IMR-90 (cell line): ENCODE data around the gene SIGLEC12. TPM values are rescaled to one million over a fixed set of nuclear protein-coding genes. Genes with fewer than 3 reads are reported as not detected.

ENCODE experiments used
- ATAC-seq: fragments of 200-7000 bp; cut with Tn5 transposase; 2 replicates; pipeline ENCODE4 v1.9.1; 2020; ENCODE audit warnings: low read depth, mild to moderate bottlenecking, moderate library complexity
- BruUV-seq: library from RNA; stranded (reverse); fragments of 400-500 nt; replicated peaks from 2 replicates; lab custom pipeline; 2021; lab: Mats Ljungman, UMichigan
- CTCF ChIA-PET: fragments of 300-600 bp; formaldehyde crosslinking; extraction: SDS; loops from one replicate; lab custom pipeline; 2021; ENCODE audit warnings: antibody characterized with exemption; lab: Yijun Ruan, JAX
- POLR2A ChIA-PET: fragments of 300-600 bp; sonication (Branson Sonifier 250); formaldehyde crosslinking; loops from one replicate; lab custom pipeline; 2022; ENCODE audit warnings: antibody characterized with exemption; ENCODE audit not compliant: unreplicated experiment; lab: Charles Lee
- DNase-seq: peaks from one replicate; pipeline ENCODE4 v3.0.0; 2013
- H2AFZ ChIP-seq: replicated peaks from 2 replicates; pipeline ENCODE3; 2013; ENCODE audit warnings: low read length, mild to moderate bottlenecking; ENCODE audit not compliant: poor library complexity
- H2AK5ac ChIP-seq: 2 replicates; pipeline ENCODE4 v1.6.1; 2013; ENCODE audit warnings: low read depth, low read length, inconsistent platforms
- H2AK9ac ChIP-seq: replicated peaks from 2 replicates; pipeline ENCODE3; 2013; ENCODE audit warnings: mild to moderate bottlenecking, low read depth, low read length, moderate library complexity; ENCODE audit not compliant: poor library complexity
- H2BK120ac ChIP-seq: 2 replicates; pipeline ENCODE4 v1.6.1; 2013; ENCODE audit warnings: low read depth, low read length, inconsistent platforms
- H2BK15ac ChIP-seq: 3 replicates; pipeline ENCODE4 v1.6.1; 2013; ENCODE audit warnings: low read depth, low read length, inconsistent platforms
- H2BK20ac ChIP-seq: 2 replicates; pipeline ENCODE4 v1.6.1; 2013; ENCODE audit warnings: low read depth, mild to moderate bottlenecking, inconsistent platforms, low read length, moderate library complexity
- H2BK5ac ChIP-seq: 2 replicates; pipeline ENCODE4 v1.6.1; 2013; ENCODE audit warnings: mild to moderate bottlenecking, low read depth, low read length, inconsistent platforms; ENCODE audit not compliant: poor library complexity, severe bottlenecking
- H3K14ac ChIP-seq: replicated peaks from 2 replicates; pipeline ENCODE4 v1.6.1; 2013; ENCODE audit warnings: low read depth, low read length, inconsistent platforms
- H3K18ac ChIP-seq: 2 replicates; pipeline ENCODE4 v1.6.1; 2013; ENCODE audit warnings: low read depth, low read length, control low read depth
- H3K23ac ChIP-seq: 2 replicates; pipeline ENCODE4 v1.6.1; 2013; ENCODE audit warnings: low read depth, low read length, inconsistent platforms
- H3K27ac ChIP-seq: 2 replicates; pipeline ENCODE4 v1.5.1; 2013; ENCODE audit warnings: mild to moderate bottlenecking, control low read depth, low read length; ENCODE audit not compliant: insufficient read depth
- H3K27me3 ChIP-seq: 2 replicates; pipeline ENCODE4 v1.6.1; 2013; ENCODE audit warnings: low read length; ENCODE audit not compliant: control insufficient read depth, insufficient read depth
- H3K36me3 ChIP-seq: 2 replicates; pipeline ENCODE4 v1.6.1; 2013; ENCODE audit warnings: low read length, mixed read lengths; ENCODE audit not compliant: control insufficient read depth, insufficient read depth
- H3K4ac ChIP-seq: 2 replicates; pipeline ENCODE4 v1.6.1; 2013; ENCODE audit warnings: low read depth, low read length, inconsistent platforms
- H3K4me1 ChIP-seq: 2 replicates; pipeline ENCODE4 v1.6.1; 2013; ENCODE audit warnings: low read length, mixed read lengths; ENCODE audit not compliant: control insufficient read depth, insufficient read depth
- H3K4me2 ChIP-seq: 2 replicates; pipeline ENCODE4 v1.6.1; 2013; ENCODE audit warnings: low read depth, mild to moderate bottlenecking, control low read depth, low read length, moderate library complexity
- H3K4me3 ChIP-seq: 2 replicates; pipeline ENCODE4 v1.5.1; 2013; ENCODE audit warnings: low read depth, mild to moderate bottlenecking, control low read depth, low read length, moderate library complexity; ENCODE audit not compliant: insufficient read depth
- H3K56ac ChIP-seq: 2 replicates; pipeline ENCODE4 v1.6.1; 2013; ENCODE audit warnings: low read length, inconsistent platforms; ENCODE audit not compliant: insufficient read depth; ENCODE audit errors: extremely low read depth
- H3K79me1 ChIP-seq, 2 experiments: 2 replicates each; pipeline ENCODE4 v1.6.1; 2013; ENCODE audit warnings: low read length in 2 of 2, inconsistent platforms in 1 of 2, low read depth in 1 of 2
- H3K9ac ChIP-seq: 2 replicates; pipeline ENCODE4 v1.6.1; 2013; ENCODE audit warnings: low read depth, low read length, control low read depth
- H3K9me1 ChIP-seq: 2 replicates; pipeline ENCODE4 v1.6.1; 2013; ENCODE audit warnings: low read length, inconsistent platforms; ENCODE audit not compliant: insufficient read depth
- H3K9me3 ChIP-seq: 2 replicates; pipeline ENCODE4 v1.6.1; 2013; ENCODE audit warnings: low read length; ENCODE audit not compliant: control insufficient read depth, insufficient read depth
- H4K20me1 ChIP-seq: 2 replicates; pipeline ENCODE4 v1.6.1; 2013; ENCODE audit warnings: low read length, inconsistent platforms; ENCODE audit not compliant: insufficient read depth
- H4K5ac ChIP-seq: 2 replicates; pipeline ENCODE4 v1.6.1; 2013; ENCODE audit warnings: mild to moderate bottlenecking, low read depth, low read length, control low read depth
- H4K8ac ChIP-seq, 2 experiments: 2 replicates each; pipeline ENCODE4 v1.6.1; 2013; ENCODE audit warnings: low read depth in 2 of 2, low read length in 2 of 2, control low read depth in 1 of 2, inconsistent platforms in 1 of 2
- H4K91ac ChIP-seq: 2 replicates; pipeline ENCODE4 v1.6.1; 2013; ENCODE audit warnings: low read depth, low read length, inconsistent platforms; ENCODE audit not compliant: insufficient read depth
- CHD1 ChIP-seq: IDR thresholded peaks from 2 replicates; pipeline ENCODE4 v1.6.1; 2012; ENCODE audit warnings: low read depth, low read length, improper control_type of control experiment
- POLR2A ChIP-seq: IDR thresholded peaks from 2 replicates; pipeline ENCODE4 v1.6.1; 2012; ENCODE audit warnings: mild to moderate bottlenecking, low read depth, low read length
- WGBS, 2 experiments: methylation state at CpG; one replicate each; pipeline versions ENCODE4 v1.1.5 to v1.1.7; 2013; ENCODE audit warnings: missing lambda C conversion rate in 2 of 2; ENCODE audit not compliant: insufficient read length in 1 of 2; ENCODE audit errors: extremely low coverage in 2 of 2; 5-methylcytosine and 5-hydroxymethylcytosine counted together
- dilution Hi-C: fragments of 300-500 bp; cut with HindIII; formaldehyde crosslinking; loops from one replicate; pipeline ENCODE4 v1.14.3; 2018; ENCODE audit warnings: low sequenced_read_pairs; ENCODE audit not compliant: unreplicated experiment
- in situ Hi-C: fragments of 300-500 bp; cut with MboI; formaldehyde crosslinking; loops from 3 replicates; pipeline ENCODE4 v1.14.3; 2019; ENCODE audit warnings: low sequenced_read_pairs, inconsistent platforms, mixed read lengths
- intact Hi-C: fragments of 100-400 bp; cut with micrococcal nuclease; formaldehyde crosslinking; loops from 2 replicates; pipeline ENCODE4 v1.10.0; 2022
- polyA plus RNA-seq, 3 experiments: library from polyadenylated mRNA; depleted of rRNA; stranded (reverse); fragments of >200 nt; gene quantifications; 2 replicates each; pipeline ENCODE4 v1.2.3, GENCODE V29; 2012; ENCODE audit warnings: low replicate concordance in 1 of 3
- total RNA-seq: library from RNA; depleted of rRNA; stranded (reverse); fragments of >200 nt; gene quantifications from 2 replicates; pipeline ENCODE4 v1.2.3, GENCODE V29; 2012

Gene SIGLEC12
- total and polyA plus RNA-seq, 2 of the 4 experiments (the other 2 are of a cell fraction): not detected

- Histone ChIP-seq H4K5ac (no peak overlapping the region), H3K14ac (no peak overlapping the region), H3K4me1 (no peaks in the 10 kb centered on the region), H4K91ac (no peak overlapping the region), H3K18ac (no peak overlapping the region), H3K9ac (no peak overlapping the region), H3K23ac (no peak overlapping the region), H3K4ac (no peak overlapping the region), H4K8ac (no peak overlapping the region), H2AFZ (no peak overlapping the region), H3K9me1 (no peaks in the 10 kb centered on the region), H2AK5ac (no peak overlapping the region), H3K27ac (no peak overlapping the region), H2BK20ac (no peak overlapping the region), H2BK120ac (no peak overlapping the region), H3K9me3 (peaks cover 9% of the 10 kb centered on the region), H3K79me1 (no peaks in the 10 kb centered on the region), H3K36me3 (no peaks in the 10 kb centered on the region), H3K4me3 (no peak overlapping the region), H2BK15ac (no peak overlapping the region), H3K4me2 (no peak overlapping the region), H3K56ac (no peak overlapping the region), H2AK9ac (no peak overlapping the region), H4K20me1 (no peaks in the 10 kb centered on the region), H3K27me3 (no peaks in the 10 kb centered on the region), H2BK5ac (no peak overlapping the region)
- in situ Hi-C loops (no loop called here), dilution Hi-C loops (no loop called here), intact Hi-C loops (no loop called here)
- ATAC-seq (no peak), DNase-seq (no peak)
- CTCF ChIA-PET: no interaction called here
- WGBS, 2 experiments: no CpG with 5 or more reads among the region's 7 CpGs
- no TSS peak for BruUV-seq
- no peak for TF ChIP-seq CHD1
- TF ChIP-seq POLR2A: no peak
- POLR2A ChIA-PET: no interaction called here
Observed at GRCh38 chr19:51491586-51491985, 10.0 kb downstream of the SIGLEC12 start.
